Measurements from ENCODE around the gene LIME1. TPM values are rescaled to one million over a fixed set of nuclear protein-coding genes. Genes with fewer than 3 reads are reported as not detected.

LIME1 gene
- total RNA-seq, 8 experiments from 2014 or later, result 2.5 to 8.8 (median 3.9) TPM

- 80 to 100% (median 93%) methylated on average over 1 to 3 of the region's 21 CpGs; no CpG with 5 or more reads in 7 of the 10 experiments for WGBS, 10 experiments
- in situ Hi-C loops (cut with MboI; ENCODE audit: low pct_unique_long_range_greater_than_20kb in 2 of 9, low sequenced_read_pairs in 9 of 9, unreplicated experiment in 9 of 9), result no loop called here
- Histone ChIP-seq H3K4me3 (no peak overlapping the region), H3K27ac (no peak overlapping the region), H3K4me1 (replicated peaks in 1 of 2) (peaks cover 0 to 3% of the 10 kb centered on the region in 2 donors)
- no peak for ATAC-seq (replicated peaks in 6 of 8)
Measured at GRCh38 chr20:63693733-63694583, 42.5 kb upstream of the LIME1 start.

GRCh38 chr20:63694584-63695423 lies 41.7 kb upstream of the LIME1 start:
- H3K27ac ChIP-seq, result no peak overlapping the region
- 84 to 97% methylated on average over 5 to 7 of the region's 37 CpGs; no CpG with 5 or more reads in 8 of the 10 experiments for WGBS, 10 experiments

GRCh38 chr20:63695424-63696305 lies 40.8 kb upstream of the LIME1 start:
- no peak for ATAC-seq (replicated peaks in 6 of 8)
- Histone ChIP-seq H3K27ac (no peak overlapping the region), H3K4me3 (no peak overlapping the region), H3K4me1 (replicated peaks in 1 of 2) (peaks cover 0 to 8% of the 10 kb centered on the region in 2 donors)
- WGBS, 10 experiments, result 0 to 100% (median 62%) methylated on average over 1 to 4 of the region's 25 CpGs; no CpG with 5 or more reads in 6 of the 10 experiments
- in situ Hi-C loops (cut with MboI; ENCODE audit: low pct_unique_long_range_greater_than_20kb in 2 of 9, low sequenced_read_pairs in 9 of 9, unreplicated experiment in 9 of 9), result no loop called here

More at GRCh38 chr20:63694584-63695423, 41.7 kb upstream of the LIME1 start:
- Histone ChIP-seq H3K4me1 (replicated peaks in 1 of 2) (peaks cover 0 to 8% of the 10 kb centered on the region in 2 donors), H3K4me3 (no peak overlapping the region)
- no peak for ATAC-seq (replicated peaks in 6 of 8)
- in situ Hi-C loops (cut with MboI; ENCODE audit: low pct_unique_long_range_greater_than_20kb in 2 of 9, low sequenced_read_pairs in 9 of 9, unreplicated experiment in 9 of 9), result no loop called here

- Histone ChIP-seq H3K4me3 (no peak overlapping the region), H3K27ac (no peak overlapping the region), H3K4me1 (replicated peaks in 1 of 2) (peaks cover 0 to 8% of the 10 kb centered on the region in 2 donors)
- in situ Hi-C loops (cut with MboI; ENCODE audit: low pct_unique_long_range_greater_than_20kb in 2 of 9, low sequenced_read_pairs in 9 of 9, unreplicated experiment in 9 of 9), result no loop called here
- peak; percentile 1 to 47 (median 16) for ATAC-seq (replicated peaks in 6 of 8)
- 60% methylated on average over 1 of the region's 6 CpGs; no CpG with 5 or more reads in 9 of the 10 experiments for WGBS, 10 experiments
Measured at GRCh38 chr20:63696306-63696627, 40.2 kb upstream of the LIME1 start.

- H3K4me3 ChIP-seq, result no peak within 1 kb of the TSS
- H3K27ac ChIP-seq, result no peak within 1 kb of the TSS
- peaks cover 0 to 8% of the 10 kb centered on the region in 2 donors for H3K4me1 ChIP-seq (replicated peaks in 1 of 2)
Measured at GRCh38 chr20:63696628-63697356, 39.7 kb upstream of the LIME1 start, which contains the start of gene TNFRSF6B. Gene TNFRSF6B, plus strand, starts transcription at chr20:63696652. Its CDS starts 116 bp downstream, at chr20:63696768.

GRCh38 chr20:63697357-63697867 lies 39.1 kb upstream of the LIME1 start:
- H3K4me3 ChIP-seq, result no peak overlapping the region
- in situ Hi-C loops (cut with MboI; ENCODE audit: low pct_unique_long_range_greater_than_20kb in 2 of 9, low sequenced_read_pairs in 9 of 9, unreplicated experiment in 9 of 9), result no loop called here
- H3K27ac ChIP-seq, result no peak overlapping the region
- WGBS, 10 experiments, result 17 to 100% (median 80%) methylated on average over 1 to 3 of the region's 7 CpGs; no CpG with 5 or more reads in 5 of the 10 experiments
- peak in 1 of 8 experiments; percentile 2 for ATAC-seq (replicated peaks in 6 of 8)
- peaks cover 0 to 8% of the 10 kb centered on the region in 2 donors for H3K4me1 ChIP-seq (replicated peaks in 1 of 2)

More at GRCh38 chr20:63696628-63697356, 39.7 kb upstream of the LIME1 start, which contains the start of gene TNFRSF6B:
- WGBS, 10 experiments, result 24 to 100% (median 40%) methylated on average over 1 to 17 of the region's 52 CpGs; no CpG with 5 or more reads in 5 of the 10 experiments
- in situ Hi-C loops (cut with MboI; ENCODE audit: low pct_unique_long_range_greater_than_20kb in 2 of 9, low sequenced_read_pairs in 9 of 9, unreplicated experiment in 9 of 9), result no loop called here
- ATAC-seq (replicated peaks in 6 of 8), result peak; percentile 0 to 30 (median 8)

GRCh38 chr20:63697868-63698545 lies 38.5 kb upstream of the LIME1 start:
- peaks cover 0 to 8% of the 10 kb centered on the region in 2 donors for H3K4me1 ChIP-seq (replicated peaks in 1 of 2)
- 74 to 92% (median 84%) methylated on average over 5 to 13 of the region's 40 CpGs; no CpG with 5 or more reads in 5 of the 10 experiments for WGBS, 10 experiments
- no peak overlapping the region for H3K4me3 ChIP-seq
- no peak for ATAC-seq (replicated peaks in 6 of 8)
- H3K27ac ChIP-seq, result no peak overlapping the region
- in situ Hi-C loops (cut with MboI; ENCODE audit: low pct_unique_long_range_greater_than_20kb in 2 of 9, low sequenced_read_pairs in 9 of 9, unreplicated experiment in 9 of 9), result no loop called here

GRCh38 chr20:63698739-63699465 lies 37.6 kb upstream of the LIME1 start:
- peak; percentile 35 to 71 (median 60) for ATAC-seq (replicated peaks in 6 of 8)
- Histone ChIP-seq H3K27ac (no peak overlapping the region), H3K4me3 (no peak overlapping the region), H3K4me1 (replicated peaks in 1 of 2) (peaks cover 0 to 8% of the 10 kb centered on the region in 2 donors)
- 14 to 80% (median 71%) methylated on average over 1 to 4 of the region's 19 CpGs; no CpG with 5 or more reads in 6 of the 10 experiments for WGBS, 10 experiments
- in situ Hi-C loops (cut with MboI; ENCODE audit: low pct_unique_long_range_greater_than_20kb in 2 of 9, low sequenced_read_pairs in 9 of 9, unreplicated experiment in 9 of 9), result no loop called here

- H3K4me3 ChIP-seq, result no peak overlapping the region
- peaks cover 0 to 8% of the 10 kb centered on the region in 2 donors for H3K4me1 ChIP-seq (replicated peaks in 1 of 2)
- H3K27ac ChIP-seq, result peak overlapping the region in 1 of 2 donors; percentile 12
- in situ Hi-C loops (cut with MboI; ENCODE audit: low pct_unique_long_range_greater_than_20kb in 2 of 9, low sequenced_read_pairs in 9 of 9, unreplicated experiment in 9 of 9), result no loop called here
- WGBS, 10 experiments, result 20 to 75% (median 65%) methylated on average over 1 to 10 of the region's 24 CpGs; no CpG with 5 or more reads in 4 of the 10 experiments
- ATAC-seq (replicated peaks in 6 of 8), result peak in 3 of 8 experiments; percentile 0 to 17 (median 1)
Measured at GRCh38 chr20:63699466-63700198, 36.8 kb upstream of the LIME1 start.
